Right lobe of liver (tissue), 6 donors: ENCODE data around the gene TSPAN33. TPM values are rescaled to one million over a fixed set of nuclear protein-coding genes. Genes with fewer than 3 reads are reported as not detected.

Experiments
- ATAC-seq, 4 donors: fragments of 200-7000 bp; cut with Tn5 transposase; one replicate each; pipeline ENCODE4 v1.9.1; 2020; ENCODE audit warnings: mild to moderate bottlenecking in 4 of 4, moderate library complexity in 4 of 4
- DNase-seq, 3 donors: peaks; one replicate each; pipeline ENCODE4 v3.0.0-alpha.2; 2020
- H3K27ac ChIP-seq, 3 donors: fragments of 200-600 bp; one replicate each; pipeline ENCODE4 v1.8.0; 2022
- H3K27me3 ChIP-seq, 2 donors: fragments of 200-600 bp; one replicate each; pipeline ENCODE4 v1.8.0; 2022
- H3K36me3 ChIP-seq, 4 donors: fragments of 200-600 bp; sonication (generic) in 1 of 4; one replicate each; pipeline versions ENCODE4 v1.5.1 to v1.8.0; 2017 to 2022; ENCODE audit warnings: control low read depth in 1 of 4
- H3K4me1 ChIP-seq, 4 donors: fragments of 200-600 bp; sonication (generic) in 1 of 4; one replicate each; pipeline versions ENCODE4 v1.5.1 to v1.8.0; 2017 to 2022; ENCODE audit warnings: control low read depth in 1 of 4
- H3K4me3 ChIP-seq, 3 donors: fragments of 200-600 bp; one replicate each; pipeline ENCODE4 v1.8.0; 2022
- H3K9me3 ChIP-seq, 4 donors: fragments of 200-600 bp; sonication (generic) in 1 of 4; one replicate each; pipeline versions ENCODE4 v1.5.1 to v1.8.0; 2017 to 2022; ENCODE audit warnings: control low read depth in 1 of 4
- POLR2A ChIP-seq: fragments of 450-650 bp; IDR thresholded peaks from one replicate; pipeline ENCODE4 v1.6.1; 2017; ENCODE audit warnings: antibody characterized with exemption, mild to moderate bottlenecking
- WGBS: methylation state at CpG from one replicate; pipeline ENCODE4 v1.1.6; 2018; ENCODE audit warnings: low coverage, low lambda C conversion rate; ENCODE audit not compliant: insufficient coverage; ENCODE audit errors: missing lambda C conversion rate; 5-methylcytosine and 5-hydroxymethylcytosine counted together
- intact Hi-C, 2 donors: fragments of 100-400 bp; cut with DNase I; formaldehyde crosslinking; loops; one replicate each; pipeline versions ENCODE4 v1.11.2 to v1.14.1; 2022
- total RNA-seq, 6 experiments: library from RNA; depleted of rRNA in 2 of 6; stranded (reverse); fragments of >200 nt in 2 of 6; fragmentation: NEBNext Ultra II Directional in 3 of 6; extraction: Animal tissue kit (Norgen Biotek cat#: 25700) in 3 of 6; gene quantifications; one replicate each; pipeline versions ENCODE4 v1.1.0 to v1.2.4, GENCODE V29; 2016 to 2023
- TF ChIP-seq, protein P1 (sequence below), 4 donors: fragments of 200-600 bp in 3 of 4; fragments of 450-650 bp in 1 of 4; IDR thresholded peaks; one replicate each; pipeline versions ENCODE4 v1.5.1 to v1.8.0; 2016 to 2022; ENCODE audit warnings: antibody characterized with exemption in 4 of 4, mild to moderate bottlenecking in 2 of 4
- donor health status: DM: no; HTN: yes; CAD: no.
- donor health status: DM: no; HTN: no; CAD: no.
- donor health status: DM: no; HTN: no; CAD: no.
- donor health status: DM: no; HTN: yes; CAD: no.
- donor health status: DM: no; HTN: yes; CAD: no.

TSPAN33 gene
- total RNA-seq, 6 experiments from 2014 or later, result 9.0 to 34.1 (median 23.2) TPM

DNA sequence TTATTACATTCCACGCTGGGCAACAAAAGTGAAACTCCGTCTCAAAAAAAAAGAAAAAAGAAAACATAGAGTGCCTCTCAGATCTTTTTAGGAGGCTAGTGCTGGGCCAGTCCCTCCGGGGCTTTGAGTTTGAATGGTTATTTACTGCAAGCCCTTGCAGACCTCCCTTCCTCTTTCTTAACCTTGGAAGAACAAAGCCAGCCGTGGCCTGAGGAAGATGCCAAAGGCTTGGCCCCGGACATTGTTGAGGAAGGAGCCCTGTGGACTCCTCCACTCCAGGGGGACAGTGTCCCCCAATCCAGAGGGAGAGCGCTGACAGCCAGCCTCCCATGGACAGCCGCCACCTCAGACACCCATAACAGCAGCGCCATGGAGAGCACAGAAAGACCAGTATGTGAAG, 5.0 kb downstream of the TSPAN33 start:
- TF ChIP-seq, protein P1, sequence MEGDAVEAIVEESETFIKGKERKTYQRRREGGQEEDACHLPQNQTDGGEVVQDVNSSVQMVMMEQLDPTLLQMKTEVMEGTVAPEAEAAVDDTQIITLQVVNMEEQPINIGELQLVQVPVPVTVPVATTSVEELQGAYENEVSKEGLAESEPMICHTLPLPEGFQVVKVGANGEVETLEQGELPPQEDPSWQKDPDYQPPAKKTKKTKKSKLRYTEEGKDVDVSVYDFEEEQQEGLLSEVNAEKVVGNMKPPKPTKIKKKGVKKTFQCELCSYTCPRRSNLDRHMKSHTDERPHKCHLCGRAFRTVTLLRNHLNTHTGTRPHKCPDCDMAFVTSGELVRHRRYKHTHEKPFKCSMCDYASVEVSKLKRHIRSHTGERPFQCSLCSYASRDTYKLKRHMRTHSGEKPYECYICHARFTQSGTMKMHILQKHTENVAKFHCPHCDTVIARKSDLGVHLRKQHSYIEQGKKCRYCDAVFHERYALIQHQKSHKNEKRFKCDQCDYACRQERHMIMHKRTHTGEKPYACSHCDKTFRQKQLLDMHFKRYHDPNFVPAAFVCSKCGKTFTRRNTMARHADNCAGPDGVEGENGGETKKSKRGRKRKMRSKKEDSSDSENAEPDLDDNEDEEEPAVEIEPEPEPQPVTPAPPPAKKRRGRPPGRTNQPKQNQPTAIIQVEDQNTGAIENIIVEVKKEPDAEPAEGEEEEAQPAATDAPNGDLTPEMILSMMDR (IDR thresholded peaks at IDR 0.05), result no peak
- no peak for TF ChIP-seq POLR2A
- intact Hi-C loops, result no loop called here
- H3K27me3 ChIP-seq, result no peaks in the 10 kb centered on the region
- no peak overlapping the region for H3K27ac ChIP-seq
- no peak overlapping the region for H3K4me3 ChIP-seq
- no peaks in the 10 kb centered on the region for H3K9me3 ChIP-seq
- 93% methylated on average over 6 of the region's 8 CpGs for WGBS
- ATAC-seq (peak in 1 of 4 donors; percentile 5), DNase-seq (no peak)
- no peaks in the 10 kb centered on the region for H3K36me3 ChIP-seq
- no peaks in the 10 kb centered on the region for H3K4me1 ChIP-seq

DNA sequence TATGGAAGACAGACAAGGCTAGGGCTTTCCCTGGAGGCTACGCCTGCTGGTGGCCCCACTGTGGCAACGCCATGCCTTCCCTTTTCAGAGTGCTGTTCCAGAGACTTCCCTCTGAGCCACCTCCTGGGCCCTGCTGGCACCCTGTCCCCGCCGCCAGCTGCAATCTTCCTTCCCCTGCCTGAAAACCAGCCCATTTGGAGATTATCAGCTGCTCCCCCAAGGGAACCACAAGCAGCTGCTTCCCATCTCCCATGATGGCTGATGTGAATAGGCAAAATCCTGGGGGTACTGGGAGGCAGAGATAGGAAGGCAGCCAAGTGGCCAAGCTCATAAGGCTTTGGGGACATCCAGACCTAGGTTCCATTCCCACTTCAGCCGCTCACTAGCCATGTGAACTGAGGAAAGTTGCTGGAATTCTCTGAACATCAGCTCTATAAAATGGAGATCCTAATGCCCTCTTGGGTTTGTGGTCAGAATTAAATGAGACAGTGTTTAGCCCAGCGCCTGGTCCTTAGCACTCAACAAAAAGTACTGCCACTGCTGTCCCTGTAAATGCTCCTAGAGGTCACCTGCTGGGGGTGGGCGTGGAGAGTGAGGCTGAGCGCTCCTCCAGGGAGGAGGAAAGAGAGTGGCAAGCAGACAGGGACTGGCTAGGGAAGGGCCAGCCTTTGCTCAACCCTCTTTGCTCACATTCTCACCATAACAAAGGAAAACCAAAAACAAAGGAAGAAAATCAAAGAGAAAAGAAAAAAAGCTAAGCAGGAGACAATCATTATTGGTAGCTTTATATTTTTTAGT, 5.9 kb downstream of the TSPAN33 start:
- H3K4me1 ChIP-seq, result no peaks in the 10 kb centered on the region
- no peaks in the 10 kb centered on the region for H3K27me3 ChIP-seq
- 65% methylated on average over 5 of the region's 8 CpGs for WGBS
- no peaks in the 10 kb centered on the region for H3K36me3 ChIP-seq
- DNase-seq (no peak), ATAC-seq (peak; percentile 36 to 51 (median 50))
- H3K27ac ChIP-seq, result no peak overlapping the region
- H3K9me3 ChIP-seq, result no peaks in the 10 kb centered on the region
- no peak overlapping the region for H3K4me3 ChIP-seq
- intact Hi-C loops, result no loop called here
- TF ChIP-seq, protein P1 (IDR thresholded peaks at IDR 0.05), result no peak
- TF ChIP-seq POLR2A, result no peak

DNA sequence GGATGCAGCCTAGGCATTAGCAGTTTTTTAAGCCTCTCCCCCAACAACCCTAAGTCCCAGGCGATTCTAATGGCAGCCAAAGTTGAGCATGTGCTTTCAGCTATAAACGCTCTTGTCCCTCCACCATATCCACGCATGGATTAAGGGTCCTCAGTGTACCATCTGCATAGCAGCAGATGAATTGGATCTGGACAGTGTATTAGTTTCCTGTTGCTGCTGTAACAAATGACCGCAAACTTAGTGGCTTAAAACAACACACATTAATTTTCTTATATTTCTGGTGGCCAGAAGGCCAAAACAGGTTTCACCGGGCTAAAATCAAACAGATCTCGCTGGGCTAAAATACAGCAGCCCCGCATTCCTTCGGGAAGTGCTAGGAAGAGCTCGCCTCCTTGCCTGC, 13.1 kb downstream of the TSPAN33 start:
- DNase-seq (no peak), ATAC-seq (no peak)
- H3K27ac ChIP-seq, result no peak overlapping the region
- no peaks in the 10 kb centered on the region for H3K27me3 ChIP-seq
- WGBS, result 98% methylated on average over 7 of the region's 9 CpGs
- intact Hi-C loops, result no loop called here
- no peak overlapping the region for H3K4me3 ChIP-seq
- H3K9me3 ChIP-seq, result no peaks in the 10 kb centered on the region
- TF ChIP-seq, protein P1 (IDR thresholded peaks at IDR 0.05), result no peak
- no peaks in the 10 kb centered on the region for H3K36me3 ChIP-seq
- no peaks in the 10 kb centered on the region for H3K4me1 ChIP-seq

DNA sequence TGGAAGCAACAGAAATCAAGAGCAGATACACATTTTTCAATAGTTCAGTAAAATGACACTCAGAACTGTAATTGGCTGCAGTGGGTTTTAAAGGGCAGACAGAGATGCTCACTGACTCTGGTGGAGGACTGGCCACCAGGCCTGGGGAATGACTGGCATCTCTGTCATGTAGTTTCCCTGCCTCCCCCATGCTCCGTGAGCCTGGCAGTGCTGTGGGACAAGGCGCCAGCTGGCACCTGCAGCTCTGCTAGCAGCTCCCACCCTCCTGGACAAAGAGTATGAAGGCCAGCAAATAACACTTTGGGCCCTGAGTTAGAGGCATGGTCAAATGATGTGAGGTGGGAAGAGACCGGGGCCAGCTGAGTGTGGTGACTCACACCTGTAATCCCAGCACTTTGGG, 15.0 kb downstream of the TSPAN33 start:
- Histone ChIP-seq H3K4me3 (no peak overlapping the region), H3K9me3 (no peaks in the 10 kb centered on the region), H3K4me1 (no peaks in the 10 kb centered on the region), H3K36me3 (no peaks in the 10 kb centered on the region), H3K27ac (no peak overlapping the region), H3K27me3 (no peaks in the 10 kb centered on the region)
- ATAC-seq, result peak in 3 of 4 donors; percentile 19 to 34 (median 20)
- intact Hi-C loops, result no loop called here
- no peak for DNase-seq
- WGBS, result no CpG with 5 or more reads among the region's 3 CpGs
- no peak for TF ChIP-seq POLR2A
- TF ChIP-seq, protein P1 (IDR thresholded peaks at IDR 0.05), result no peak
